HG03139 (cell line): ENCODE measurements around the gene DLG2.

Source experiments
- ATAC-seq: cut with Tn5 transposase; IDR thresholded peaks from one replicate; pipeline ENCODE4 v1.9.1; 2021; ENCODE audit not compliant: unreplicated experiment

The DLG2 gene

DNA sequence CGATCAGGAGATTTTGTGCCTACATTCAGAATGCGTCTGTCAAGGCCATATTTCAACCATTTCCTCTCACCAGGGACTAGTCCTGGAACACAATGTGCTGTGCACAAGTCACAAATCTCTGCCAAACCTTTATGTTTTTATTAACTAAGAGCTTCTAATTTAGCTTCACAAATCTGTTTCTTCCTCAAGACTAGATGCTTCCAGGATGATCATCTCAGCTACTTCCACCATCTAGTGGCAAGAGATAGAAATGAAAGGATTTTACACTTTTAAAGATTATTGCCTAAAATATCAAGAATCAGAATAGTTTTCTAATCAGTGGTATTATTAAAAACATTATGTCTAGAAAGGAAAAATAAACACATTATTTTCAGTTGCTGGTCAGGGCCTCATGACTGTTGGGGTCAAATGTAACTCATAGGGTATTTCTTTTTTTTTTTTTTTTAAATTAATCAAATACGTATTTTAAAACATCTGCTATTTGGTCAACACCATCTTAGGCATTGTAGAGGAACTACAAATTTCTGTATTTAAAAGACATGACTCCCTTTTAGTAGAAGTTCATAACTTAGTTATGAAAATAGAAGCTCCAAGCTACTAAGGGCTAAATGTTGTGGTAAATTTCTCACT lies 1102.6 kb downstream of the DLG2 start:
- no peak for ATAC-seq

GRCh38 chr11:84522331-84522730 lies 1104.8 kb downstream of the DLG2 start:
- ATAC-seq, result no peak

DNA sequence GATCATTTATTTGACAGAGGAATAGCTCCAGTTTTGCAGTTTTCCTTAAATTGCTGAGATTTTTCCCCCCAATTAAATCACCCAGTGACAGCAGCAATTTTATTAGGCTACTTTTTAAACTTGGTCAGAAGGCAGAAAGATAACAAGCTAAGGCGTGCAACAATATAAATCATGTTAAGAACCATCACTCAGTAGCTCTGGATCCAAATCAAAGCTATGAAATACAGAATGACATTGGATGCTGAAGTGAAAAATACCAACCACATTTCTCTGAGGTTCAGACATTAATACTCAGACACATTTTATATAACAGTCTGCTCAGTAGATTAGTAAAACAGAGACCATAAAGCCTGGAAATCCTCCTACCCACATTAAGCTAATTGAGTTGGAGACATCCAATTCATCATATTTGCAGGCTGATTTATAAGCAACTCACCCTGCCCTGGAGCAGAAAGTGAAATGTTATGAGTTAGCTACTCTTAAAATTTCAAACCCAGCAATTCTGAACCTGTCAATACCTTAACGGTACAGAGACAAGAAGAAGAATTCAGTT lies 1108.4 kb downstream of the DLG2 start:
- no peak for ATAC-seq

DNA sequence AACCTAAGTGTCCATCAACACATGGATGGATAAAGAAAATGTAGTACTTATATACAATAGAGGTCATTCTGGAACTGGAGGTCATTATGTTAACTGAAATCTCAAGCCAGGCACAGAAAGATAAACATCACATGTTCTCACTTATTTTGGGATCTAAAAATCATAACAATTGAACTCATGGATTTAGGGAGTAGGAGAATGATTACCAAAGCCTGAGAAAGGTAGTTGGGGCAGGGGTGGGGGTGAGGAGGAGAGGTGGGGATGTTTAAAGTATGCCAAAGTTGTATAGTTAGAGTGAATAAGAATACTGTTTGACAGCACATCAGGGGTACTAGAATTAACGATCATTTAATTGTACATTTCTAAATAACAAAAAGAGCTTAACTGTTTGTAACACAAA lies 1112.7 kb downstream of the DLG2 start:
- no peak for ATAC-seq

DNA sequence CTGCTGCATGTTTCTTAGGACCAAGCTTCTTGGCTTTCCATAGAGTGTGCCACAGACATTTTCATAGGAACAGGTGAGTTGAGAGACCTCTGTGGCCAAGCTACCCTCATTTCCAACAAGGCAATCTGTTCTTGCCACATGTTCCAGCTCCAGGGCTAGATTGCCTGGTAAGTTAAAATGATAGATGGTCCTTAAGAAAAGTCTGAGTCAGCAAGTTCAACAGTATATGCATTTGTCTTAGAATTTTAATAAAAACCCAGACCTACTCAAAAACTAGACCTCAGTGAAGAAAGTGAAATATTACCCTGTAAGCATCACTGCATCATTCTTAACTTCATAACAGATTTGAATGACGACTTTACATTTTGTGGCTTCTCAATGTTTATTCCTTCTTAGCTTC lies 1123.6 kb downstream of the DLG2 start:
- no peak for ATAC-seq

DNA sequence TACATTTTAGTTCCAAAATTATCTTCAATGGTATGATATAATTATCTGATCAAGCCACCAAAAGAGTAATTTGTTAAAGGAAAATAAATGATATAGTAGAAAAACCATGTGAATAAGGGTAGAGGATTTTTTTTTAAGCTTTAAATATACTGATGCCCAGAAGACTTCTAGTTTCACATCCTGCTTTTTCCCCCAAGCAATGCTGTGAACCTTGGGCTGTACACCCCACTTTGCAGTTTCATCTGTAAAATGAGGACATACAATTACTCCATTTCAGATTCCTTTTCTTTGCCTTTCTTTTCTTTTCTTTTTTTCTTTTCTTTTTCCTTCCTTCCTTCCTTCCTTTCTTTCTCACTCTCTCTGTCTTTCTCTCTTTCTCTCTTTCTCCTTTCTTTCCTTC lies 1125.4 kb downstream of the DLG2 start:
- no peak for ATAC-seq

DNA sequence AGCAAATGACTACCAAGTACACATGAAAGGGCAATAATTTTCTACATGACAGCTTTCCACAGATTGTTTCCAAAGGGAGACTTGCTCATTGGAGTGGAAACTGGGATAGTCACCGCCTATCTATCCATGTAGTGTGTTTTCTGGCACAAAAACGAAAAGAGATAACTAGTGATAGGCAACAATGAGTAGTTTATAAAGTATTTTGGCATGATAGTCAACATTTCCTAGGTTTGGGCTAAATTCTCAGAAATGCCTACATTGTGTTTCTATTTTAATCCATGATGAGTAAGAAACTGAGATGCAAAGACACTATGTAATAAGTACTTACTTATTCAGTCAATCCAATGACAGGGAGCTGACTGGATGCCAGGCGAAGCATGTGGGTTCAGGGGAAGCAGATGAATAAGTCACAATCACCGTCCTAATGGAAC lies 1129.1 kb downstream of the DLG2 start:
- ATAC-seq, result no peak

DNA sequence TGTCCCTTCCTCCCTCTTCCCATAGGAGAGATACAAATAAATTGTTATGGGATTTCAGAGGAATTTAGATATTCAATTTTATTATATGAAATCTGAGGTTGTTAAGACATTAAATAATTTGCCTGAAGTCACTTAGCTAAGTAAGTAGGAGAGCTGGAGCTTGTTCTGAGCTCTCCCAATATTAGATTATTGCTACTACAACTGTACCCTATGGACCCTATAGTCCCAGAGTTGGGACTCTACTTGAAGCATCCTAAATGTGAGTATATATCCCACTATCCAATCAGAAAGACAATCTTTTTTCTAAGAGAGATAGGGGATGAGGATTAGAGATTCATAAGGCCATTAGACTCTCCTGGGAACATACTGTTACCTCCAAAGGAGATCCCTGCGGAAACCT lies 1130.0 kb downstream of the DLG2 start:
- ATAC-seq, result no peak

DNA sequence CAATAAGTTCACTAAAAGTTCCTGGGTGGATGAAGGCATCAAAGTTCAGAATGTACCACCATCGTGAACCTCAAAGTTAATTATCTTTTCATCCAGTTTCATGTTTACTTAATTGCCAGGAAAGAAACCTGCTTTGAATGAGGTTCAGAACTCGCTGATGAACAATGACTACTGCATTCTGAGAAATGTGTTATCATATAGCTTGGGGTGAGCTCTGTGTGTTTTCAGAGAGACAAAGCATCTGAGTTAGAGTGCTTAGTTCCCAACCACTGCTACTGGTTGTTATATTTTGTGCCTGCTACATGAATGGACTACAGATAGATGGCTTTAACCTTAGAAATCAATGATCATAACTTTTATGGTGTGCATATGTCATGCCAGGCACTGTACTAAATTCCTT lies 1131.0 kb downstream of the DLG2 start:
- ATAC-seq, result no peak

DNA sequence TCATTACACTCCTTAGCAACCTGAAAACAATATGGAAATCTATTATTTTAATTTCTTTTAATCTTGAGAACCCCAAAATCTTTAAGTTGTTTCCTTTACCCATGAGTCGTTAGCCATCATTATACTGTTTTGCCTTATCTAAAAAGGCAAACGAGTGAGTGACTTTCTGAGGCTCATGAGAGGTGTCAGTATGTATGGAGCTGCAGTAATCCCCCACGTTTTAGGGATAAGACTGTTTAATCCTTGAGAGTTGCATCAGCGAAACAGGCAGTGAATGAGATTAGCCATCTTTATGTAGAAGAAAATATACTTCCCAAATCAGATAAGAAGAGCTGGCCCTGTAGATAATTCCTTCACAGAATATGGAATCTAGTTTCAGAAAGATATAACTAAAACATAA lies 1147.0 kb downstream of the DLG2 start:
- no peak for ATAC-seq

GRCh38 chr11:84476581-84476980 lies 1150.6 kb downstream of the DLG2 start:
- ATAC-seq, result no peak

- ATAC-seq, result no peak
Measured at GRCh38 chr11:84471501-84471900, 1155.6 kb downstream of the DLG2 start.

GRCh38 chr11:84468235-84468634 lies 1158.9 kb downstream of the DLG2 start:
- ATAC-seq, result no peak

- no peak for ATAC-seq
Measured at GRCh38 chr11:84465040-84465439, 1162.1 kb downstream of the DLG2 start.

GRCh38 chr11:84455691-84456090 lies 1171.5 kb downstream of the DLG2 start:
- ATAC-seq, result no peak

- ATAC-seq, result no peak
Measured at GRCh38 chr11:84452211-84452610, 1174.9 kb downstream of the DLG2 start.

- no peak for ATAC-seq
Measured at GRCh38 chr11:84438565-84438964, 1188.6 kb downstream of the DLG2 start.

DNA sequence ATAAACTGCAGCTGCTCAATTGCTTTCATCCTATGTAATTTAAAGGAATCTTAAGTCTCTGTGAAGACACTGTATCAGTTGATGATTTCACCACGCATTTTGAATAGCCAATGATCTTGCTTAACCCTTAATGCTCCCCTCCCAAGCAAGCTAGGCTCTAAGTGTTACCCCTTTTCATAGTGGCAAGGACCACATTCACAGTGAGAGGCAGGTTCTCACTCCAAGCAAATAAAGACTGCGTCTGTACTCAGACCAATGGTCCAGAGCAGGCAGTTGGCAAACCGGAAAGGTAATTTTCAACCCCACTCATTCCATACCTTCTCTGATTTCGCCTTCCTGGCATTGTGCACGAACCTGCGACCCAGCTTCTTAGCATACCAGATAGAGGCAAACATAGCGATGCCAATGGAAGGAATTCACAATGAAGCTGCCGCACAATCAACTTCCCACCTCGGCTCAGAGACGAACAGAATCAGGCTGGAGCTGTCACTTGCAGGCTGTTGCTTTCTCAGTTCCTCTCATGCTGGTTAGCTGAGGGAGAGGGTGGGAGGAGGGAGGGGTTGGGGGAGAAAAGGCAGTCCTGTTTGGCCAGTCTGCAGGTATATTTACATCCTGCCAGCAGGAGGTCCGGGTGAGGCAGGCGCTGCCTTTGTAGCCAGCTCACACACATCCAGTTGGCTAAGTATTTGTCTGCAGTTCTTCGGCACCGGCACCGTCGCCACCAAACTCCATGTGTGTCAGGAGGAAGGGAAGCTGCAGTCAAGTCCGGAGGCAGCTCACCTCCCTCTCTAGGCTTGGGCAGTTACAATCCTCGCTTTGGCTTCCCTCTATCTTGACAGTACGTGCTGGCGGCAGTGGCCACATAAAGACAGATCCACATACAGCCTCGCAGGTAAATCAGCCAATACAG lies 1189.8 kb downstream of the DLG2 start:
- peak; percentile 94 for ATAC-seq

- no peak for ATAC-seq
Measured at GRCh38 chr11:84430661-84431060, 1196.5 kb downstream of the DLG2 start.

GRCh38 chr11:84425673-84426072 lies 1201.5 kb downstream of the DLG2 start:
- no peak for ATAC-seq

DNA sequence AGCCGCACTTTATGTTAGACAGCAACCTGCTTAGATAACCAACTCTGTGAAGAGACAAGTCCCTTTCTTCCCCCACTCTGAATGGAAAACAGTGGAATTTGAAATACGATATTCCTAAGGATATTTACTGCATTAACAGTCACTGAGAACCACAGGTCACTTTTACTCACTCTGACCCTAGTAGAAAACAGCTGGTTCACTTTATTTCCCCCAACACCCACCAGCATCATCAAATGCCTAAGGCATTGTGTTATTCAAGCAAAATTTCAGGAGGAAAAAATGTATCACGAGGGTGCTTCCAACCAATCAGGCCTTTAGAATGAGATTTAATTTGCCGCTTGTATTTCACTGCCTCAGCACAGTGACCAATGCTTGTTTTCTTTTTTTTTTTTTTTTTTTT lies 1206.9 kb downstream of the DLG2 start:
- ATAC-seq, result no peak

DNA sequence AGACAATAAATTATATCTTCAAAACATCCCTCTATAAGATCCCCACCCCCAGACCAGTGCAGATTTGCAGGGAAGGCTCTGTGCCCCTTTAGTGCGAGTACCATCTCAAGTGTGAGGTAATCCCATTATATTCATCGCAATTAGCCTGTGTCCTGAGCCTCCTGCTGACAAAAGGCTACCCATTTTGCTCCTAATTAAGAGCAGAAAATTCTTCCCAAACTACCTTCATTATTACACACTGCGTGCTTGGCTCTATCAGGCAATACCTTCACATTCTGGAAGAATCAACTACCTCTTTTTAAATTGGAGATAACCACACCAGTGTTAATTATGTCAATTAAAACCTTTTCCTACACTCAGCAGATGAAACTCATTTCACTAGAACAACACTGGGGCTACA lies 1207.5 kb downstream of the DLG2 start:
- no peak for ATAC-seq
